Neural cell (in vitro differentiated cells): ENCODE data around the gene TRPM2.

Experiments
- CTCF ChIP-seq: fragments of 450-650 bp; IDR thresholded peaks from 2 replicates; pipeline ENCODE4 v1.5.1; 2014; ENCODE audit warnings: antibody characterized with exemption, mild to moderate bottlenecking, moderate library complexity; ENCODE audit not compliant: poor library complexity, severe bottlenecking
- EP300 ChIP-seq: fragments of 450-650 bp; conservative IDR thresholded peaks from 2 replicates; pipeline ENCODE4 v1.6.1; 2014; ENCODE audit warnings: antibody characterized with exemption, mild to moderate bottlenecking, moderate library complexity; ENCODE audit not compliant: poor library complexity, severe bottlenecking
- EZH2 ChIP-seq: fragments of 200-600, 300-800 bp; shearing (Covaris generic), sonication (generic); IDR thresholded peaks from 2 replicates; pipeline ENCODE4 v1.6.1; 2014; ENCODE audit warnings: antibody characterized with exemption, low read length, borderline replicate concordance, mild to moderate bottlenecking; ENCODE audit not compliant: insufficient read depth, poor library complexity, severe bottlenecking
- RAD21 ChIP-seq: fragments of 450-650 bp; conservative IDR thresholded peaks from 2 replicates; pipeline ENCODE4 v1.6.1; 2014; ENCODE audit warnings: antibody characterized with exemption, mild to moderate bottlenecking, moderate library complexity
- TAF1 ChIP-seq: IDR thresholded peaks from 2 replicates; pipeline ENCODE4 v1.6.1; 2012; ENCODE audit warnings: low read depth

- TF ChIP-seq EZH2 (no peak), CTCF (no peak), TAF1 (no peak), RAD21 (no peak), EP300 (no peak)
Observed at GRCh38 chr21:44489962-44490361, 136.5 kb downstream of the TRPM2 start.
